HCEC 1CT (cell line): ENCODE measurements around the gene MON1B.
"Not testable (repeated sequence)": the region's sequence is repeated elsewhere in the genome, so short reads cannot be mapped to it uniquely, and the experiment has no call there.

Experiments
- DNase-seq: peaks from one replicate; pipeline ENCODE4 v3.0.0-alpha.2; 2017

The MON1B gene

GRCh38 chr16:77199211-77199610 lies 8.2 kb downstream of the MON1B start, which contains the start of gene SYCE1L:
Gene SYCE1L, plus strand, starts transcription at chr16:77199408. Its CDS starts 44 bp downstream, at chr16:77199452.
- no peak for DNase-seq

GRCh38 chr16:77206533-77206932 lies 15.5 kb downstream of the MON1B start:
- DNase-seq: no peak

- DNase-seq: no peak
These were observed 16.0 kb downstream of the MON1B start for GRCh38 chr16:77207030-77207429.

- no peak for DNase-seq
These were observed 17.4 kb downstream of the MON1B start for GRCh38 chr16:77208382-77208781.

GRCh38 chr16:77211880-77212740 lies 21.1 kb downstream of the MON1B start:
- no peak for DNase-seq

GRCh38 chr16:77212741-77213541 lies 22.0 kb downstream of the MON1B start:
- no peak for DNase-seq

- DNase-seq: peak; percentile 86
These were observed 22.6 kb downstream of the MON1B start for GRCh38 chr16:77213542-77214106.

GRCh38 chr16:77214411-77215138 lies 23.6 kb downstream of the MON1B start:
- no peak for DNase-seq

GRCh38 chr16:77219437-77219836 lies 28.4 kb downstream of the MON1B start:
- no peak for DNase-seq

GRCh38 chr16:77220427-77220826 lies 29.4 kb downstream of the MON1B start:
- DNase-seq: no peak

GRCh38 chr16:77221482-77221881 lies 30.5 kb downstream of the MON1B start:
- DNase-seq: peak; percentile 27

GRCh38 chr16:77223184-77223583 lies 32.2 kb downstream of the MON1B start:
- no peak for DNase-seq

- no peak for DNase-seq
These were observed 34.2 kb downstream of the MON1B start for GRCh38 chr16:77225182-77225581.

GRCh38 chr16:77227745-77228144 lies 36.8 kb downstream of the MON1B start:
- DNase-seq: no peak

GRCh38 chr16:77231047-77231446 lies 40.1 kb downstream of the MON1B start:
- no peak for DNase-seq

- no peak for DNase-seq
These were observed 43.0 kb downstream of the MON1B start for GRCh38 chr16:77233799-77234519.

- no peak for DNase-seq
These were observed 43.6 kb downstream of the MON1B start for GRCh38 chr16:77234611-77235010.

- peak; percentile 67 for DNase-seq
These were observed 45.1 kb downstream of the MON1B start for GRCh38 chr16:77236063-77236511.

- no peak for DNase-seq
These were observed 47.6 kb downstream of the MON1B start for GRCh38 chr16:77238593-77238992.

GRCh38 chr16:77242471-77242870 lies 51.5 kb downstream of the MON1B start:
- not testable (repeated sequence) for DNase-seq

- no peak for DNase-seq
These were observed 55.2 kb downstream of the MON1B start for GRCh38 chr16:77246150-77246549.

- DNase-seq: peak; percentile 10
These were observed 59.4 kb downstream of the MON1B start for GRCh38 chr16:77250400-77250799.
